ENCODE measurements around the gene JPT2.

The JPT2 gene

DNA sequence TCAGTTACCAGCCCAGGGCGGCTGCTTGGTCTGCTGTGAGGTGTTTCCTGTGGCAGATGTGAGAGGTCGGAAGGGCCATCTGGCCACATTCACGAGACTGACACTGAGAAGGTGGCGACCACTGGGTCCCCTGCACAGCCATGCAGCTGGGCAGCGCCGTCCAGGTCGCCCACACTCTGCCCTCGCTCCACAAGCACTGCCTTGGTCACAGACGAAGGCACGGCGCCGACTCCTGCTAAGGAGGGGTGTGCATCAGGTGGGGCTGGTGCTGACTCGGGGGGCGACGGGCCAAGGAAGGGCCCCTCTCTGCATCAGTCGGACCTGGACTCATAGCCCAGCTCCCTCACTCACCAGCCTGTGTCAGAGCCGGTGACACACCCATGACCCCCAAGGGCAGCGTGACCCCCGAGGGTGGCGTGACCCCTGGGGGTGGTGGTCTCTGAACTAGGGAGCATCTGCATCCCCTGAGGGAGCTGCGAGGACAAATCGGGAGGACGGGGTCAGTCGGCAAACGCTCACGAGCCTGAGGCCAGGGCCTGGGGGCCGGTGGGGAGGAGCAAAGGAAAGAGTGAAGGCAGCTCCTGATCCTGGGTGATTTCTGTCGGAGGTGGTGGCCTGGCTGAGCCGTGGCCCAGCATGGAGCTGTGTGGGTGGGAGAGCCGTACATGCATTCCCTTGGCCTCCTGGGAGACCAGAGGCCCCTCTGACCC lies 62.9 kb downstream of the JPT2 start:
- TF ChIP-seq, protein P1, sequence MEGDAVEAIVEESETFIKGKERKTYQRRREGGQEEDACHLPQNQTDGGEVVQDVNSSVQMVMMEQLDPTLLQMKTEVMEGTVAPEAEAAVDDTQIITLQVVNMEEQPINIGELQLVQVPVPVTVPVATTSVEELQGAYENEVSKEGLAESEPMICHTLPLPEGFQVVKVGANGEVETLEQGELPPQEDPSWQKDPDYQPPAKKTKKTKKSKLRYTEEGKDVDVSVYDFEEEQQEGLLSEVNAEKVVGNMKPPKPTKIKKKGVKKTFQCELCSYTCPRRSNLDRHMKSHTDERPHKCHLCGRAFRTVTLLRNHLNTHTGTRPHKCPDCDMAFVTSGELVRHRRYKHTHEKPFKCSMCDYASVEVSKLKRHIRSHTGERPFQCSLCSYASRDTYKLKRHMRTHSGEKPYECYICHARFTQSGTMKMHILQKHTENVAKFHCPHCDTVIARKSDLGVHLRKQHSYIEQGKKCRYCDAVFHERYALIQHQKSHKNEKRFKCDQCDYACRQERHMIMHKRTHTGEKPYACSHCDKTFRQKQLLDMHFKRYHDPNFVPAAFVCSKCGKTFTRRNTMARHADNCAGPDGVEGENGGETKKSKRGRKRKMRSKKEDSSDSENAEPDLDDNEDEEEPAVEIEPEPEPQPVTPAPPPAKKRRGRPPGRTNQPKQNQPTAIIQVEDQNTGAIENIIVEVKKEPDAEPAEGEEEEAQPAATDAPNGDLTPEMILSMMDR (IDR thresholded peaks at IDR 0.05; ENCODE audit: control insufficient read depth, extremely low read depth, insufficient read depth), result no peak
- no peak overlapping the region for H3K4me3 ChIP-seq (ENCODE audit: low read depth, low read length)
- no peak for DNase-seq (ENCODE audit: low read depth)

DNA sequence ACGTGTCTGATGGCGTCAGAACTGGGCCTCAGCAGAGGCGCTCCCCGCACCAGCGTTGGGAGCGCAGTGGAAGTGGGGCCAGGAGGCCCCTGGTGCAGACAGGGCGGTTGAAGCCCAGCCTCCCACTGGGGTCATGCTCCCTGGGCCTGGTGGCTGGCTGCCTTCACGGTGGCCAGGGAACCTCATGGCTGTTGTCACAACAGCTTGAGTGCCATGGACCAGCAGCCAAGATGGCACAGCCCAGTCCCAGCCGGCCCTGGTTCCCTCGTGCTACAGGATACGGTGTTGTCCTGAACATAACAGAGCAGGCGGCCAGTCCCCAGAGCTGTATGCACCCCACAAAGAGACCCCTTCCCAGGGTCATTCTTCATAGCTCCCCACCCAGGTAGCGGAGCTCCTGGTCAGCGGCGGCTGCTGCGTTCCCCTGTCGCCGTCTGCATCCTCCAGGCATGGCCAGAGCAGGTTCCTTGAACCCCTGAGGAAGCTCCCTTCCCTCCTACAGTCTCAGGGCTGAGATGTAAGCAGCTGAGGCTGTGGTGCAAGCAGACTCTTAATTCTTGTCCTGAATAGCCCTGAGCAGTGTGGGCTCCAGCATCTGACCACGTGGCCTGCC lies 63.6 kb downstream of the JPT2 start:
- no peak for DNase-seq (ENCODE audit: low read depth)
- no peak overlapping the region for H3K4me3 ChIP-seq (ENCODE audit: low read depth, low read length)
- TF ChIP-seq, protein P1 (IDR thresholded peaks at IDR 0.05; ENCODE audit: control insufficient read depth, extremely low read depth, insufficient read depth), result no peak

DNA sequence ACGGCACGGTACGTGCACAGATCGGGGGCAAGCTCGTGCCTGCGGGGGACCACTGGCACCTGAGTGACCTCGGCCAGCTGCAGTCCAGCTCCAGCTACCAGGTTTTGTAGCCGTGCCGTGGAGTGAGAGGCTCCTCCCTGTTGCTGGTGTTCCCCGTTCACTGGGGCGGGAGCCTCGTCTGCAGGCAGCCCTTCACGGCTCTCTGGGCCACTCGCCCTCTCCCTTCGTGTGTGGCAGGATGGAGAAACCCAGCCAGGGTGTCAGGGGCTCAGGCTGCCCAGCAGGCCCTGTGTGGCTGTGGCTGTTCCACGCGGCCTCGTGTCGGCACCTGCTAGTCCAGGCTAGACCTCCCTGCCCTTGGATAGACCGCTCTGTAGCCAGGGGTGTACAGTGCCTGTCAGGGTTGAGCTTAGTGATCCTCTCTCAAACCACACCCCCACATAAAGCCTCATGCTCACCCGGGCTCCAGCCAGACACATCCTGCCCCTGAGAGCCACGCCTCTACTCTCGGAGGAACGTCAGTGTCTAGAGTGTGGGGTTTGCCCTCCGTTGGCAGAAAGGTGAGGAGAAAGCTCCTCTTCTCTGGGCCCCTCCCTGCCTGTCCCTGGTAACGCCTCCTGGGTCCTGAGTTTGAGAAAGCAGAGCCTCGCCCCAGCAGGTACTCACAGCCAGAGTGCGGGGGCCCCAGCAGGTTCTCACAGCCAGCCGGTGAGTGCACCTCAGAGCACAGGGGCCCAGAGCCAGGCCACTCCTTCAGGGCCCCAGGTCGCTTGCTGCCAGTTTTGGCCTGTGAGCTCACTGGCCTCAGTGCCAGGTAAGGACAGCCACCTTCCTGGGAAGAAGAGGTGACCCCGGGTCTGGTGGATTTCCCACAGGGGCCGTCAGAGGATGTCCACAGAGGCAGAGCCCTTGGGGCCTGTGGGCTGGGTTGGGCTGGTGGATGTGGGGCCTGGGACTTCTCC lies 65.6 kb downstream of the JPT2 start:
- no peak for DNase-seq (ENCODE audit: low read depth)
- no peak overlapping the region for H3K4me3 ChIP-seq (ENCODE audit: low read depth, low read length)
- TF ChIP-seq, protein P1 (IDR thresholded peaks at IDR 0.05; ENCODE audit: control insufficient read depth, extremely low read depth, insufficient read depth), result no peak

DNA sequence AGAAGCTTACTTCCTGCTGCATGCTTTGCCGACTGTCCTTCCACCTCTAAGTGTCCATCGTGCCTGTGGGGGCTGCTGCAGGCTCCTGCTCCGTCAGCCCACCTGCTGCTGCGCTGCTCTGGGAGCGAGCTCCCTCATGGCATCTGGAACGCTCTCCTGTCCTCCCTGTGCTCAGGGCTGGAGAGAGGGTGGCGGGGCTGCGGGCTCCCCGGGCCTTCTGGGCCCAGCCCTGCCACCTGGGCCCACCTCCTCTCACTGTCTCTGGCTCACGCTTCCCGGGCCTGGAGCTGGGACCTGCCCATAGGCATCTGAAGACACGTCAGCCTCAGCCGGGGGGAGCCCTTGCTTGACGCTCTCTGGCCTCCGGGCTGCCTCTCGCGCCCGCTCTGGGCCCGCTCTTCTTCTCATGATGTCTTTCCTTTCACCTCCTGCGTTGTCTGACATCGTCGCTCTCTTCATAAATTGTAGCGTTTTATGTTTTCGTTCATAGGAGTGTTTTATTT lies 66.3 kb downstream of the JPT2 start:
- TF ChIP-seq, protein P1 (IDR thresholded peaks at IDR 0.05; ENCODE audit: control insufficient read depth, extremely low read depth, insufficient read depth), result no peak
- DNase-seq (ENCODE audit: low read depth), result no peak
- no peak overlapping the region for H3K4me3 ChIP-seq (ENCODE audit: low read depth, low read length)

DNA sequence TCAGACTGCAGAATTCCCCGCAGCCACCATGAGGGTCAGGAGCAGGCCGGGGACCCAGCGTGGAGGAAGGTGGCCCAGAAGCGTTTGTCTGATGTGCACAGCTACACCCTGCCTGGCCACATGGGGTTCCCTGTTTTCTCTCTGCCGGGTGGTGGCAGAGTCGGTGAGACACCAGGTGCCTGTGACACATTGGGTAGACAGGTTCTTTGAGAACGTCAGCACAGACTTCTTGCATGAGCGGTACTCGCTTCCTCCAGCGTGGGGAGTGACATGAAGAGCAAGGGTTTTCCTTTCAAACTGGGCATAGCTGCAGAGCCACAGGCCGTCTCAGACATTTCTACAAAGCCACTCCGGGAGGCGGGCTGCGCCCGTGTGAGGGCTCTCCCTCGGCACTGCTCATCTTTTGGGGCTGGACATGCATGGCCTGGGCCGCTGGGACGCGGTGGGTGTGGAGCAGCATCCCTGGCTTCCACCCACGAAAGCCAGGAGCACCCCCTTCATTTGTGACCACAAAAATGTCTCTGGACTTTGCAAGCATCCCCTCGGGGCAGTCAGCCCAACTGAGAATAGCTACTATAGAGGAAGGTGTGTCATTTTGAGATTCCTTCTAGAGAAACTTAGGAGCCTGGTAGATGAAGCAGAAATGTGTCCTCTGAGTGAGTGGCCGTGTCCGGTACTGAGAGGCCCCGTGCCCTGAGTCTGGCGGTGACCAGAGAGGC lies 67.3 kb downstream of the JPT2 start:
- TF ChIP-seq, protein P1 (IDR thresholded peaks at IDR 0.05; ENCODE audit: control insufficient read depth, extremely low read depth, insufficient read depth), result no peak
- no peak overlapping the region for H3K4me3 ChIP-seq (ENCODE audit: low read depth, low read length)
- no peak for DNase-seq (ENCODE audit: low read depth)
